ENCODE data around the gene TAS1R1.
A peak's percentile ranks its signal among the peaks of the same experiment; 100 is the strongest.

Gene TAS1R1

DNA sequence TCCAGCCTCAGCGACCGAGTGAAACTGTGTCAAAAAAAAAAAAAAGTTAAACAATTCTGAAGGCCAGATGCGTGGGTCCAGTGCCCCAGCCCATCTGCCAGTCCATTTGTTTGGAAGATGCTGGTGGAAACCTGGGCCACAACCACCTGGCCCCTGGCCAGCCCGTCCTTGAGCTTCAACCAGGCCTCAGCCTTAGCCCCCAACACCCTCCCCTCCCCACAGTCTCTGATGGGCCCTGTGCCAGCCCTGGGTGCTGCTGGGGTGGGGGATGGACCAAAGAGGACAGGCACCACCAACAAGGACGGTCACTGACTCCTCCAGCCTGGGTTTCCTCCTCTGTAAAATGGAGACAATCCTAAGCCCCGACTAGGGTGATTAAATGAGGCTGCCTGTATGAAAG is 44.1 kb upstream of the TAS1R1 start:
- no peak overlapping the region for H3K4me3 ChIP-seq (ENCODE audit: low read depth, low read length)
- H3K9ac ChIP-seq (ENCODE audit: low read depth, low read length) = no peak overlapping the region
- H3K27me3 ChIP-seq (ENCODE audit: control insufficient read depth, insufficient read depth, low read length) = no peaks in the 10 kb centered on the region
- H3K9me3 ChIP-seq (ENCODE audit: control insufficient read depth, insufficient read depth, low read length) = no peaks in the 10 kb centered on the region
- no peaks in the 10 kb centered on the region for H3K36me3 ChIP-seq (ENCODE audit: control insufficient read depth, insufficient read depth, low read length)
- H3K4me1 ChIP-seq (ENCODE audit: control insufficient read depth, insufficient read depth, low read length) = no peaks in the 10 kb centered on the region

DNA sequence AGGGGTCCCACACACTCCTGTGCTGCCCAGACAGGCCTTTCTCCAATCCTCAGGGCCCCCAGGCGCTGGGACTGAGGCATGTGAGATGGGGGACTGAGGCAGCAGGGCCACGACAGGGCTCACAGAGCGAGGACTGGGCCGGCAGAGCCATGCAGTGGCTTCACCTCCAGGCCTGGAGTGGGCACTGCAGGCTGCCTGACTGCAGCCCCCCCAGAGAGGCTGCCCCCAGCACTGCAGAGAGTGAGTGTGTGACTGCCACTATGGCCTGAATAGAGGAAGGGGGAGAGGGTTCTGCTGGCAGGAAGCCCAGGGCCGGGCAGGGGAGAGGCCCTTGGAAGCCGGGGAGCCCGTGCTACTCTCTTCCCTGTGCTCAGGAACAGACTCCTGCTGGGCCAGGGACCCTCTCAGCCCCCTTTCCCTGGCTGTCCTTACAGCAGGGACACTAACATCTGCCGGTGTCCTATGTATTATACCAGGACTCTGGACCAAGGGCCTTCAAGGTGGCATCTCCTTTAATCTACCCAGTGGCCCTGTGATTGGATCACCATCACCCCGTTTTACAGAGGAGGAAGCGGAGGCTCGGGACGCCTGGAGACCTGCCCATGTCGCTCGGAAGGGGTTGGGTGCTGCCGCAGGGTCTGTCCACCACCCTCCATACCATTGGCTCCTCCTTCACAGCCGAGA is 43.4 kb upstream of the TAS1R1 start:
- no peaks in the 10 kb centered on the region for H3K4me1 ChIP-seq (ENCODE audit: control insufficient read depth, insufficient read depth, low read length)
- H3K9me3 ChIP-seq (ENCODE audit: control insufficient read depth, insufficient read depth, low read length) = no peaks in the 10 kb centered on the region
- no peak overlapping the region for H3K9ac ChIP-seq (ENCODE audit: low read depth, low read length)
- no peaks in the 10 kb centered on the region for H3K27me3 ChIP-seq (ENCODE audit: control insufficient read depth, insufficient read depth, low read length)
- no peak overlapping the region for H3K4me3 ChIP-seq (ENCODE audit: low read depth, low read length)
- no peaks in the 10 kb centered on the region for H3K36me3 ChIP-seq (ENCODE audit: control insufficient read depth, insufficient read depth, low read length)

DNA sequence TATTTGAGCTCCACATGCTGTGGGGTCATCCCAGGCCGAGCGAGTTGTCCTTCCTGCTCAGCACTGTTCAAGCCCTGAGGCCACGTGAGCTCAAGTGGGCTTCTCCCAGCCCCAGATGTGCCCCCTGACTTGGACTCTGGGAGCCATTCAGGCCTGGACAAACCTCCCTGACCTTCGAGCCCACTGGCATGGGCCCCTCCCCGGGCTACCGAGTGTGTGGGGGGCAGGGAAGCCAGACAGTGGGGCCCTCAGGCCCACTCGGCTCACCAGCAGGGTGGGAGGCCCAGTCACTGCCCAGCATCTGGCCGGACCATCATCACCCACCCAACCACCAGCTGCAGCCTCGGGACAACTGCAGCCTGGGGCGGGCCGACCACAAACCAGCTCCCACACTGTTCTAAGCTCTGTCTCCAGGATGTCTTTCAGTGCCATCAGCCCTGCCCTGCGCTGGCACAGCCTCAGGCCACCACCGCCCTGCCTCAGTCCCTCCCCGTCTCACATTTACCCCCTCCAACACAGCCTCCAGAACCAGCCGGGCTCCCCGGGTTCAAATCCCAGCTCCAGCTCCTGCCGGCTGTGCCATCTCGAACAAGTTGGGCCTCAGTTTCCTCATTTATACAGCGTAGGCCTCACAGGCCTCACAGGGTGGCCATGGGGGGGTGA is 42.7 kb upstream of the TAS1R1 start:
- Histone ChIP-seq H3K27me3 (ENCODE audit: control insufficient read depth, insufficient read depth, low read length) (no peaks in the 10 kb centered on the region), H3K4me3 (ENCODE audit: low read depth, low read length) (no peak overlapping the region), H3K9ac (ENCODE audit: low read depth, low read length) (no peak overlapping the region), H3K36me3 (ENCODE audit: control insufficient read depth, insufficient read depth, low read length) (no peaks in the 10 kb centered on the region), H3K9me3 (ENCODE audit: control insufficient read depth, insufficient read depth, low read length) (no peaks in the 10 kb centered on the region), H3K4me1 (ENCODE audit: control insufficient read depth, insufficient read depth, low read length) (no peaks in the 10 kb centered on the region)

DNA sequence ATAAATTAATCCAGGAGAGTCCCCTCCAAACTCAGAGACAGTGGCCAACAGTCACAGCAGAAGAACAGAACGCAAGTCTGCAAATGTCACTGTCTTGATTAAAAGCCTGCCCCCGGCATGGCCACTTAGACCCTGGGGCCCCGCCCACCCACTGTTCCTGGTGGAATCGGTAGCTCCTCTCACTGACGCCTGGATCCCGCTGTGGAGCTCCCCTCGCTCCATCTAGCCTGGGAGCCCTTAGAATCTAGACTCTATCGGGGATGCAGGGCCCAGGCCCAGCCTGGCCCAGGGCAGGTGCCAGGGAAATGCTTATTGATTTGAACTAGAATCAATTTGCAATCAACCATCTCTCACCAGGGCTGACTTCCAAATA is 42.2 kb upstream of the TAS1R1 start:
- Histone ChIP-seq H3K36me3 (ENCODE audit: control insufficient read depth, insufficient read depth, low read length) (no peaks in the 10 kb centered on the region), H3K27me3 (ENCODE audit: control insufficient read depth, insufficient read depth, low read length) (no peaks in the 10 kb centered on the region), H3K9me3 (ENCODE audit: control insufficient read depth, insufficient read depth, low read length) (no peaks in the 10 kb centered on the region), H3K4me1 (ENCODE audit: control insufficient read depth, insufficient read depth, low read length) (no peaks in the 10 kb centered on the region), H3K9ac (ENCODE audit: low read depth, low read length) (no peak overlapping the region), H3K4me3 (ENCODE audit: low read depth, low read length) (no peak overlapping the region)

DNA sequence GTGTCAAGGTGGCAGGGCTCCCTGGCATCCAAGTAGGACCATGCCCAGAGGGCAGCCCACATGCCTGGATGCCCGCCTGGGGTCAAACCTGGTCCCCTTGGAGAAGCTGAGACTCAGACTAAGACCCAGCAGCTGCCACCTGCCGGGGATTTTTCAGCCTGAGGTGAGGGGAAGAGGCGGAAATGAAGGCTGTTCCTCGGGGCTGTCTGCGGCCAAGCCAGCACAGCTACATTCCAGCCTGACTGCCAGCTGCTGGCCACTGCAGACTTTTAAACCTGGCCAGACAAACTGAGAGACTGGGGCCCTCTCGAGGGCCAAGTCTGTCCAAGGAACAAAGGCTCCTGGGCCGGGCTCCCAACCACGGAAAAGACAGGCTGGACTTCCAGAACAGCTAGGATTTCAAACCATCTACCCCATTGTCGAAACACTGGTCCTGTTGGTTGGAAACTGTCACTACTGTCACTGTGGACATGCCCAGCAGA is 41.7 kb upstream of the TAS1R1 start:
- no peak overlapping the region for H3K4me3 ChIP-seq (ENCODE audit: low read depth, low read length)
- H3K9me3 ChIP-seq (ENCODE audit: control insufficient read depth, insufficient read depth, low read length) = no peaks in the 10 kb centered on the region
- H3K4me1 ChIP-seq (ENCODE audit: control insufficient read depth, insufficient read depth, low read length) = no peaks in the 10 kb centered on the region
- H3K9ac ChIP-seq (ENCODE audit: low read depth, low read length) = no peak overlapping the region
- no peaks in the 10 kb centered on the region for H3K27me3 ChIP-seq (ENCODE audit: control insufficient read depth, insufficient read depth, low read length)
- H3K36me3 ChIP-seq (ENCODE audit: control insufficient read depth, insufficient read depth, low read length) = no peaks in the 10 kb centered on the region

DNA sequence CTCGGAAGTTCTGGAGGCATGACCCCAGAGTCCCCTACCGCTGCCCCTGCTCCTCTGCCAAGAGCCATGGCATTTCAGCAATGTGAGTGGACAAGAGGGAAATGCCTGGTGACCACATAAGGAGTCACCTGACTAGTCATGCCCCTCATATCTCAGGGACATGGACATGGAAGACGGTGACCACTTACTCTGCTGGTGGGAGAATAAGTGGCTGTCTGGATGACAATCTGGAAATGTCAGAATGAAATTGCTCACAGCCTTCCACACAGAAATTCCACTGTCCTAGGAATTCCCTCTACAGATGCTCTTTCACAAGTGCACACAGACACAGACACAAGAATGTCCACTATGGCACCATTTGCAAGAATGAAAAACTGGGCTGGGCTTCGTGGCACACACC is 39.3 kb upstream of the TAS1R1 start:
- Histone ChIP-seq H3K4me1 (ENCODE audit: control insufficient read depth, insufficient read depth, low read length) (peaks cover 4% of the 10 kb centered on the region), H3K36me3 (ENCODE audit: control insufficient read depth, insufficient read depth, low read length) (no peaks in the 10 kb centered on the region), H3K9ac (ENCODE audit: low read depth, low read length) (no peak overlapping the region), H3K9me3 (ENCODE audit: control insufficient read depth, insufficient read depth, low read length) (no peaks in the 10 kb centered on the region), H3K27me3 (ENCODE audit: control insufficient read depth, insufficient read depth, low read length) (no peaks in the 10 kb centered on the region), H3K4me3 (ENCODE audit: low read depth, low read length) (no peak overlapping the region)

DNA sequence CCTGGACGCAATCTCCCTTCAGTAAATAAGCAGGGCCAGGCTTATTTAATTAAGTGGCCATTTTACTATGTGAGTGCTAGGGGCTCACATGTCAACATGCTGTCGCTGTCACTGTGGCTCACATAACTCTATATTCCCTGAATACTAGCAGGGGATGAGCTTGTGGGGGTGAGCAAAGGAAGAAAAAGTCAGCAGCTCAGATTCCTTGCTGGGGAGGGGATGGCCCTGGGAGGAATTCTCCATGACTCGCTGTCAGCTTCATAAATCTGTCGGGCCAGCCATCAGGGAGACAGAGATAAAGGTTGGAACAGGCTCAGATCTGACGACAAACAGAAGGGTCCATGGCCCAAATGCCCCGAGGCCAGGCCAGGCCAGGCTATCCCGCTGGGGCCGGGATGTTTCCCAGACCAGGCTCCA is 37.7 kb upstream of the TAS1R1 start:
- Histone ChIP-seq H3K4me3 (ENCODE audit: low read depth, low read length) (no peak overlapping the region), H3K9me3 (ENCODE audit: control insufficient read depth, insufficient read depth, low read length) (no peaks in the 10 kb centered on the region), H3K4me1 (ENCODE audit: control insufficient read depth, insufficient read depth, low read length) (peaks cover 4% of the 10 kb centered on the region), H3K9ac (ENCODE audit: low read depth, low read length) (no peak overlapping the region), H3K27me3 (ENCODE audit: control insufficient read depth, insufficient read depth, low read length) (no peaks in the 10 kb centered on the region), H3K36me3 (ENCODE audit: control insufficient read depth, insufficient read depth, low read length) (no peaks in the 10 kb centered on the region)

DNA sequence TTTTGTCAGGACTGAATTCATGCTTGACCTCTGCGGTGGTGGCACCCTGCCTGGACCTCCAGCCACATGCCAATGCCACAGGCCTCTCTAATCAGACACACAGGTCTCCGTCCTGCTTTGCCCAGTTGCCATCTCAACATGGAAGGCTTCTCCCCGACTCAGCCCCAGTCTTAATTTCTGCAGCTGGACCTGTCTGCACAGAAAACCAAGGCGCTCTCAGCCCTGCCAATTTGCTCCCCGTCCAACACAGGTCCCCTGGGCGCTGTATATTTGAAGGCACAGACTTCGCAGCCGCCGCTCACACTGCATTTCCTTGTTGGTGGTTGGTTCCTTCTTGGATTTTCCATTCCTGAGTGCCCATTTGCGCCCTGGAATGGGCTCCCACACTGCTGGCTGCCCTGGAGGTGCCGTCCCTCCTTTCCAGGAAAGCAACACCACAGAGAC is 35.6 kb upstream of the TAS1R1 start:
- H3K4me1 ChIP-seq (ENCODE audit: control insufficient read depth, insufficient read depth, low read length) = peaks cover 4% of the 10 kb centered on the region
- no peaks in the 10 kb centered on the region for H3K27me3 ChIP-seq (ENCODE audit: control insufficient read depth, insufficient read depth, low read length)
- no peaks in the 10 kb centered on the region for H3K36me3 ChIP-seq (ENCODE audit: control insufficient read depth, insufficient read depth, low read length)
- H3K4me3 ChIP-seq (ENCODE audit: low read depth, low read length) = no peak overlapping the region
- H3K9ac ChIP-seq (ENCODE audit: low read depth, low read length) = peak overlapping the region; percentile 30
- H3K9me3 ChIP-seq (ENCODE audit: control insufficient read depth, insufficient read depth, low read length) = no peaks in the 10 kb centered on the region

DNA sequence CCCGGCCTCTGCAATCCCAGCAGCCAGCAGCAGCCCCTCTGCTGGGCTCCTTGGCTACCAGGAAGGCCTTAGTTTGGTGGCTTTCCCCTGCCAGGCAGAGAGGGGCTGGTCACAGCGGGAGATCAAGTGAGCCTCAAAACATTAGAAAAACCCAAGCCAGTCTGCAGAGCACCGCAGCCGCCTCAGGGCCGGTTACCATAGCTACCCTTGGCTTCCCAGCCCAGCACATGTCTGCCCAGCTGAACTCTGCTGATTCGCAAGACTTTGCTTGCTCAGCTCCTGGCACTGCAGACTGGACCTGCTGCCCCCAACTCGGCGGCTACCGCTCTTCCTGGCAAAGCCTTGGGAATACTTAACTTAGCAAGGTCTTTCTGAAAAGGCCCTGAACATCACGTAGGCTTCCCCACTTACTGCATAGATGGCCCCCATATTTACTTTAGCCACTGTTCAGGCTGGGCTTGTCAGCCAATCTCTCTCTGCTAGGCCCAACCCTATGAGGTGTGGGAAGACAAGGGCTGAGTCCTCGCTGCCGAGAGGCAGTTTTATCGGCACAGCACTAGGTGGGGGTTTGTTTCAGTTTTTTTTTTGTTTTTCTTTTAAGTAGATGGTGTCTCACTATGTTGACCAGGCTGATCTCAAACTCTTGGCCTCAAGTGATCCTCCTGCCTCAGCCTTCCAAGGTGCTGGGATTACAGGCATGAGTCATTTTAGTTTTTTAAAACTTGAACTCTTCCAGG is 35.0 kb upstream of the TAS1R1 start:
- no peaks in the 10 kb centered on the region for H3K27me3 ChIP-seq (ENCODE audit: control insufficient read depth, insufficient read depth, low read length)
- peak overlapping the region; percentile 30 for H3K9ac ChIP-seq (ENCODE audit: low read depth, low read length)
- no peak overlapping the region for H3K4me3 ChIP-seq (ENCODE audit: low read depth, low read length)
- no peaks in the 10 kb centered on the region for H3K9me3 ChIP-seq (ENCODE audit: control insufficient read depth, insufficient read depth, low read length)
- peaks cover 1% of the 10 kb centered on the region for H3K36me3 ChIP-seq (ENCODE audit: control insufficient read depth, insufficient read depth, low read length)
- peaks cover 4% of the 10 kb centered on the region for H3K4me1 ChIP-seq (ENCODE audit: control insufficient read depth, insufficient read depth, low read length)

DNA sequence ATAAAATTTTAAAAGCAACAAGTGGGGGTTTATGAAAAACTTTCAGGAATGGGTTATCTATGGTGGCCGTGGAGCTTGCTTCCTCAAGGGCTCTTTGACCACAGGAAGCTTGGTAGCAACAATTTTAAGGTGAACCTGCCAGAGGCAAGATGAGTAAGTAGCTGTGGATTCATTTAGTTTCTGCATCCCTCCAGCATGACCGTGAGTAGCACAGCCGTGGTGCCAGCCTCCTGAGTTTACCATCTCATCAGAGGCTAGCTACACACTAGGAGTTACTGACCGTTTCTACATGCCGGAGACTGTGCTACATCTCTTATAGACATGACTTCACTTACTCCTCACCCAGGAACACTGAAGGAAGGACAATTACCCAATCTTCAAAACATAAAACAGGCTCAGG is 33.6 kb upstream of the TAS1R1 start:
- no peak overlapping the region for H3K9ac ChIP-seq (ENCODE audit: low read depth, low read length)
- no peaks in the 10 kb centered on the region for H3K27me3 ChIP-seq (ENCODE audit: control insufficient read depth, insufficient read depth, low read length)
- H3K4me1 ChIP-seq (ENCODE audit: control insufficient read depth, insufficient read depth, low read length) = peaks cover 4% of the 10 kb centered on the region
- H3K36me3 ChIP-seq (ENCODE audit: control insufficient read depth, insufficient read depth, low read length) = peaks cover 16% of the 10 kb centered on the region
- no peaks in the 10 kb centered on the region for H3K9me3 ChIP-seq (ENCODE audit: control insufficient read depth, insufficient read depth, low read length)
- no peak overlapping the region for H3K4me3 ChIP-seq (ENCODE audit: low read depth, low read length)

DNA sequence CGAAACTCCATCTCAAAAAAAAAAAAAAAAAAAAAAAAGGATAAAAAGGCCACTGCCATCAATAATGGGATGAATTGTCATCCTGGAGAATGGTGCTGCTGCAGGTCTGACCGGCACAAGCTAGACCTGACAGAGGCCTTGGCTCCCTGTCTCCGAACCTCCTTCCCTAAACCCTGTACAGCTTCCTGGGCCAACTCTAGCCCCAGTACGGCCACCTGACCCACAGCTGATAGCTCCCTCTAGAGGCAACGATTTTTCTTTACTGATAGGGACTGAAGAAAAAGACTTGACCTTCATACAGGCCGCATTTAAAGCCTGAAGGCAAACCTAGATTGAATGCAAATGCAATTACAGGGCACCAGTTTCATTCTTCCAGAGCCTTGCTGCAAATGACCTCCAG is 31.5 kb upstream of the TAS1R1 start:
- Histone ChIP-seq H3K36me3 (ENCODE audit: control insufficient read depth, insufficient read depth, low read length) (peaks cover 25% of the 10 kb centered on the region), H3K9ac (ENCODE audit: low read depth, low read length) (no peak overlapping the region), H3K4me1 (ENCODE audit: control insufficient read depth, insufficient read depth, low read length) (peaks cover 4% of the 10 kb centered on the region), H3K9me3 (ENCODE audit: control insufficient read depth, insufficient read depth, low read length) (no peaks in the 10 kb centered on the region), H3K27me3 (ENCODE audit: control insufficient read depth, insufficient read depth, low read length) (no peaks in the 10 kb centered on the region), H3K4me3 (ENCODE audit: low read depth, low read length) (no peak overlapping the region)

DNA sequence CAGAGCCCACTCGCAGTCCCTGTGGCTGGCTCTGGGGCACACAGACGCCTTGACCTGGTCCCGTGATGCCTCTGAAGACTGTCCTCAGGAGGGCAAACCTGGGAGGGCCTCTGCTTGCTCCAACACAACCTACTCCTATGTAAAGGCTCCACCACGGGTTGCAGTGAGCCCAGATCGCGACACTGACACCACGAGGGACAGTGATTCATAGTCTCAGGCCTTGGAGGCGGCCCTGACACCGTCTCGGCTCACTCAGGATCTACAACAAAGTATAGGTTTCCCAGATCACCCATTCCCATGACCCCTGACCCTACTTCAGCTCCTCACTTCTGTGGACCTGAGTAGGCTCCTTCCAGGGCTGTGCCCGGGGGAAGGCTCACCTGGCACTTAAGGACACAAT is 28.8 kb upstream of the TAS1R1 start:
- no peaks in the 10 kb centered on the region for H3K4me1 ChIP-seq (ENCODE audit: control insufficient read depth, insufficient read depth, low read length)
- H3K4me3 ChIP-seq (ENCODE audit: low read depth, low read length) = no peak overlapping the region
- no peak overlapping the region for H3K9ac ChIP-seq (ENCODE audit: low read depth, low read length)
- H3K27me3 ChIP-seq (ENCODE audit: control insufficient read depth, insufficient read depth, low read length) = no peaks in the 10 kb centered on the region
- H3K9me3 ChIP-seq (ENCODE audit: control insufficient read depth, insufficient read depth, low read length) = no peaks in the 10 kb centered on the region
- peaks cover 30% of the 10 kb centered on the region for H3K36me3 ChIP-seq (ENCODE audit: control insufficient read depth, insufficient read depth, low read length)
